Measurements from ENCODE around the gene CFAP58.

Gene CFAP58

DNA sequence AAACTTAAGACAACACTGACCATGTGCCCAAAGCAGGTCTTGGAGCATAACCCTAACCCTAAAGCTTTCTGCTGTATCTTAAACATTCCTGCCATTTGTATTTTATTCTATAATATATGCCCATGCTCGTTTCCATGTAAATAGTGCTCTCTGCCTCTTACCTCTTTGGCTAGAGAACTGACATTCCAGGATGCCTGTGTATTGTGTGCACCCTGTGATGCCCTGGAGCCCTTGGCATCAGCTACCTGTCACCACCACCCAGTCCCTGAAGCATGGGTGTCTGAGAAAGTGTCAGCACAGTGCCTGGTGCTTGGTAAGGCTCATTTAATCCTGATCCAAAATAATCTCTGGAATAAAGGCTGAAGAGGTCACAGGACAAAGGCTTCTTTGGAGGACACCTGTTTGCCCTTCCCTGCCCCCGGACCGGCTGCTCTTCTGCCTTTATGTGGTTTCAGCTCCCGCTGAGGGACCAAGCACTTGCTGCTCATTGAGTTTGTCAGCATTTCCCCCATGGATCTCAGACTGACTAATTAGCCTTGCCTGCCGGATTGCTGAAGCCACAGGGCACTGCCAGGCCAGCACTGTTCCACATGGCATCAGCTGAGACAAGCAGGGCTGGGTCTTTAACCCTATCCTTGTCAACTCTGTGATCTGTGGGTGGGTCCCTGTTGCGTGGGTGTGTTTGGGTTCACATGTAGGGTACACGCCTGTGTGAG is 148.4 kb downstream of the CFAP58 start:
- TF ChIP-seq POLR2A (IDR thresholded peaks at IDR 0.05; ENCODE audit: low read depth, low read length): no peak
- no peak for TF ChIP-seq TAF1 (IDR thresholded peaks at IDR 0.05; ENCODE audit: borderline replicate concordance, low read depth, low read length)
- TF ChIP-seq POLR2AphosphoS5 (IDR thresholded peaks at IDR 0.05; ENCODE audit: low read depth, low read length): no peak
- no peak for DNase-seq (ENCODE audit: insufficient read length)

GRCh38 chr10:104502907-104503306 is 149.3 kb downstream of the CFAP58 start:
- FAIRE-seq (no peak), DNase-seq (ENCODE audit: insufficient read length) (no peak)
- TF ChIP-seq POLR2AphosphoS5 (IDR thresholded peaks at IDR 0.05; ENCODE audit: low read depth, low read length) (no peak), POLR2A (IDR thresholded peaks at IDR 0.05; ENCODE audit: low read depth, low read length) (no peak), TAF1 (IDR thresholded peaks at IDR 0.05; ENCODE audit: borderline replicate concordance, low read depth, low read length) (no peak)

More for the DNA sequence above, 148.4 kb downstream of the CFAP58 start:
- no peak for FAIRE-seq

Measured in GM12892 (cell line).